H9 (cell line): ENCODE data around the gene SOBP. TPM values are rescaled to one million over a fixed set of nuclear protein-coding genes. Genes with fewer than 3 reads are reported as not detected.
A peak's percentile ranks its signal among the peaks of the same experiment; 100 is the strongest.

Experiments used
- DNase-seq: peaks from one replicate; pipeline ENCODE4 v3.0.0-alpha.2; 2017
- H2AFZ ChIP-seq: one replicate; pipeline ENCODE4 v1.6.1; 2013; ENCODE audit warnings: mild to moderate bottlenecking, low read length, control low read depth, moderate library complexity
- H2AK5ac ChIP-seq: 2 replicates; pipeline ENCODE4 v1.6.1; 2013; ENCODE audit warnings: low read length, control low read depth, mixed read lengths; ENCODE audit not compliant: insufficient read length
- H2BK120ac ChIP-seq: one replicate; pipeline ENCODE4 v1.6.1; 2013; ENCODE audit warnings: low read depth, mild to moderate bottlenecking, low read length, control low read depth, inconsistent platforms; ENCODE audit not compliant: poor library complexity, severe bottlenecking
- H2BK12ac ChIP-seq: 2 replicates; pipeline ENCODE4 v1.6.1; 2013; ENCODE audit warnings: low read length, control low read depth, mixed read lengths, low read depth; ENCODE audit not compliant: insufficient read length
- H2BK15ac ChIP-seq: 2 replicates; pipeline ENCODE4 v1.6.1; 2013; ENCODE audit warnings: low read depth, low read length, control low read depth
- H2BK20ac ChIP-seq: one replicate; pipeline ENCODE4 v1.6.1; 2013; ENCODE audit warnings: low read depth, mild to moderate bottlenecking, low read length, control low read depth, inconsistent platforms; ENCODE audit not compliant: poor library complexity, severe bottlenecking
- H2BK5ac ChIP-seq: 2 replicates; pipeline ENCODE4 v1.6.1; 2013; ENCODE audit warnings: low read length, control low read depth, mixed read lengths; ENCODE audit not compliant: insufficient read length
- H3K14ac ChIP-seq: 2 replicates; pipeline ENCODE4 v1.6.1; 2013; ENCODE audit warnings: low read length, control low read depth; ENCODE audit not compliant: insufficient read depth
- H3K18ac ChIP-seq: 2 replicates; pipeline ENCODE4 v1.6.1; 2013; ENCODE audit warnings: low read depth, mild to moderate bottlenecking, mixed read lengths, low read length, control low read depth; ENCODE audit not compliant: insufficient read length
- H3K23ac ChIP-seq: 2 replicates; pipeline ENCODE4 v1.6.1; 2013; ENCODE audit warnings: low read length, control low read depth, mixed read lengths, low read depth; ENCODE audit not compliant: insufficient read length
- H3K23me2 ChIP-seq: 2 replicates; pipeline ENCODE4 v1.6.1; 2013; ENCODE audit warnings: low read depth, mild to moderate bottlenecking, mixed read lengths, low read length, control low read depth; ENCODE audit not compliant: insufficient read length, poor library complexity, severe bottlenecking
- H3K27ac ChIP-seq: 2 replicates; pipeline ENCODE4 v1.5.1; 2013; ENCODE audit warnings: low read length, control low read depth, mixed read lengths, low read depth; ENCODE audit not compliant: insufficient read length
- H3K27me3 ChIP-seq: 2 replicates; pipeline ENCODE4 v1.6.1; 2013; ENCODE audit warnings: low read length, control low read depth, inconsistent platforms; ENCODE audit not compliant: insufficient read depth
- H3K4ac ChIP-seq: 2 replicates; pipeline ENCODE4 v1.6.1; 2013; ENCODE audit warnings: low read depth, mild to moderate bottlenecking, control low read depth, inconsistent platforms, low read length, moderate library complexity
- H3K4me1 ChIP-seq: 2 replicates; pipeline ENCODE4 v1.6.1; 2013; ENCODE audit warnings: low read length, control low read depth, inconsistent platforms; ENCODE audit not compliant: insufficient read depth
- H3K4me2 ChIP-seq: 2 replicates; pipeline ENCODE4 v1.6.1; 2013; ENCODE audit warnings: low read length, control low read depth, mixed read lengths; ENCODE audit not compliant: insufficient read length, insufficient read depth
- H3K56ac ChIP-seq: 2 replicates; pipeline ENCODE4 v1.6.1; 2013; ENCODE audit warnings: low read depth, mild to moderate bottlenecking, mixed read lengths, low read length, control low read depth; ENCODE audit not compliant: insufficient read length
- H3K79me1 ChIP-seq: 2 replicates; pipeline ENCODE4 v1.6.1; 2013; ENCODE audit warnings: low read depth, mild to moderate bottlenecking, moderate library complexity, low read length, control low read depth, inconsistent platforms; ENCODE audit not compliant: insufficient read depth, poor library complexity, severe bottlenecking
- H3K79me2 ChIP-seq: 2 replicates; pipeline ENCODE4 v1.6.1; 2013; ENCODE audit warnings: low read length, control low read depth, inconsistent platforms; ENCODE audit not compliant: insufficient read depth
- H3K9ac ChIP-seq: 2 replicates; pipeline ENCODE4 v1.6.1; 2013; ENCODE audit warnings: low read length, control low read depth, mixed read lengths; ENCODE audit not compliant: insufficient read length; ENCODE audit errors: extremely low read depth
- H3K9me3 ChIP-seq: one replicate; pipeline ENCODE4 v1.6.1; 2013; ENCODE audit warnings: low read depth, low read length, inconsistent platforms; ENCODE audit not compliant: control insufficient read depth
- H3T11ph ChIP-seq: one replicate; pipeline ENCODE4 v1.6.1; 2013; ENCODE audit warnings: mild to moderate bottlenecking, low read length, control low read depth, inconsistent platforms
- H4K20me1 ChIP-seq: one replicate; pipeline ENCODE4 v1.6.1; 2013; ENCODE audit not compliant: control insufficient read depth, insufficient read length, insufficient read depth
- H4K5ac ChIP-seq: 2 replicates; pipeline ENCODE4 v1.6.1; 2013; ENCODE audit warnings: low read depth, mild to moderate bottlenecking, mixed read lengths, low read length, control low read depth; ENCODE audit not compliant: insufficient read length
- H4K8ac ChIP-seq: replicated peaks from 2 replicates; pipeline ENCODE4 v1.6.1; 2013; ENCODE audit warnings: low read length, control low read depth, mixed read lengths, low read depth; ENCODE audit not compliant: insufficient read length
- H4K91ac ChIP-seq: 2 replicates; pipeline ENCODE4 v1.6.1; 2013; ENCODE audit warnings: low read depth, mild to moderate bottlenecking, moderate library complexity, mixed read lengths, low read length, control low read depth; ENCODE audit not compliant: insufficient read length
- H3K27ac Mint-ChIP-seq, 3 experiments: 2 replicates in 2 of 3; 3 replicates in 1 of 3; pipeline ENCODE4 v1.8.0; 2020 to 2021; ENCODE audit warnings: mixed read lengths in 3 of 3, mild to moderate bottlenecking in 1 of 3, moderate library complexity in 1 of 3
- H3K27me3 Mint-ChIP-seq: 2 replicates; pipeline ENCODE4 v1.8.0; 2021; ENCODE audit warnings: low read depth, mild to moderate bottlenecking, moderate library complexity, mixed read lengths
- H3K36me3 Mint-ChIP-seq, 3 experiments: 2 replicates in 2 of 3; 3 replicates in 1 of 3; pipeline ENCODE4 v1.8.0; 2020 to 2021; ENCODE audit warnings: low read depth in 3 of 3, mixed read lengths in 3 of 3; ENCODE audit not compliant: insufficient read depth in 1 of 3
- H3K4me1 Mint-ChIP-seq, 2 experiments: 2 replicates each; pipeline ENCODE4 v1.8.0; 2020; ENCODE audit warnings: mixed read lengths in 2 of 2
- H3K4me3 Mint-ChIP-seq, 2 experiments: 2 replicates in 1 of 2; 3 replicates in 1 of 2; pipeline ENCODE4 v1.8.0; 2020 to 2021; ENCODE audit warnings: mild to moderate bottlenecking in 2 of 2, mixed read lengths in 2 of 2, moderate library complexity in 1 of 2
- H3K9me3 Mint-ChIP-seq, 2 experiments: 2 replicates in 1 of 2; 3 replicates in 1 of 2; pipeline ENCODE4 v1.8.0; 2020; ENCODE audit warnings: mild to moderate bottlenecking in 2 of 2, mixed read lengths in 2 of 2, moderate library complexity in 1 of 2
- total RNA-seq: library from RNA; stranded (reverse); gene quantifications from 2 replicates; pipeline ENCODE4 v1.2.1, GENCODE V29; 2021
- TF ChIP-seq, protein P1 (sequence below): fragments of 200-600 bp; sonication (generic); conservative IDR thresholded peaks from 3 replicates; pipeline ENCODE4 v1.8.0; 2021; ENCODE audit warnings: antibody characterized with exemption, mild to moderate bottlenecking

The SOBP gene
- total RNA-seq, 1 experiment from 2014 or later = 4.3 TPM

DNA sequence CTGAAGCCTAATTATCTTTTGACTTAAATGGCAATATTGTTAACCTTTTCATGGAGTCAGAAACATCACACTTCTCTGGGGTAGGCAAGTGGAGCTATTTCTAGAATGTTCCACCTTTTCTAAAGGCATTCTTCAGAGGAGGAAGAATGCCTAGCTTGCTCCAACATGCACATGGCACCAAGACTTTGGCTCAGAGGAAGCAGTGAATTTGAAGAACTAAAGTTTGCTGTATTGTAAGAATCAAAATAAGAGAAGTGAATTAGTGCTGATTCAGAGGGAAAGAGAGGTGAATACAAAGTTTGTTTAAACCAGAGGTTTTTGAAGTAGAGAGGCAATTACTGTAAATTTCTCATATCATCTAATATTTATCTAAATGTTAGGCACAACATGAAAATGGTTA is 92.2 kb downstream of the SOBP start:
- peaks cover 11% of the 10 kb centered on the region; the same call in 1 of the 2 replicates for H3K4me1 ChIP-seq
- H3K4ac ChIP-seq = no peak overlapping the region
- H3K23ac ChIP-seq = no peak overlapping the region
- no peak overlapping the region for H4K5ac ChIP-seq
- H2BK20ac ChIP-seq = no peak overlapping the region
- H2BK12ac ChIP-seq = no peak overlapping the region
- H3K23me2 ChIP-seq = no peaks in the 10 kb centered on the region
- H3T11ph ChIP-seq = no peak overlapping the region
- no peak overlapping the region for H3K9ac ChIP-seq
- no peaks in the 10 kb centered on the region for H3K79me2 ChIP-seq
- DNase-seq = no peak
- no peaks in the 10 kb centered on the region for H4K20me1 ChIP-seq
- Mint-ChIP-seq H3K9me3 (no peaks in the 10 kb centered on the region), H3K4me3 (no peak overlapping the region), H3K4me1 (peaks cover 43 to 48% of the 10 kb centered on the region in 2 experiments), H3K27me3 (no peaks in the 10 kb centered on the region), H3K36me3 (0 out of 7 replicates have a peak, but pooled peaks cover 0 to 3% (median 0%) of the 10 kb centered on the region in 3 experiments), H3K27ac (0 out of 7 replicates have a peak overlapping the region, but pooled peaks of 1 of the 3 experiments have one; percentile 25)
- no peak overlapping the region for H2AK5ac ChIP-seq
- no peak overlapping the region for H3K14ac ChIP-seq
- H4K91ac ChIP-seq = no peak overlapping the region
- H4K8ac ChIP-seq = no peak overlapping the region
- no peak overlapping the region for H3K56ac ChIP-seq
- no peak overlapping the region for H3K18ac ChIP-seq
- H2BK120ac ChIP-seq = no peak overlapping the region
- no peaks in the 10 kb centered on the region for H3K9me3 ChIP-seq
- TF ChIP-seq, protein P1, sequence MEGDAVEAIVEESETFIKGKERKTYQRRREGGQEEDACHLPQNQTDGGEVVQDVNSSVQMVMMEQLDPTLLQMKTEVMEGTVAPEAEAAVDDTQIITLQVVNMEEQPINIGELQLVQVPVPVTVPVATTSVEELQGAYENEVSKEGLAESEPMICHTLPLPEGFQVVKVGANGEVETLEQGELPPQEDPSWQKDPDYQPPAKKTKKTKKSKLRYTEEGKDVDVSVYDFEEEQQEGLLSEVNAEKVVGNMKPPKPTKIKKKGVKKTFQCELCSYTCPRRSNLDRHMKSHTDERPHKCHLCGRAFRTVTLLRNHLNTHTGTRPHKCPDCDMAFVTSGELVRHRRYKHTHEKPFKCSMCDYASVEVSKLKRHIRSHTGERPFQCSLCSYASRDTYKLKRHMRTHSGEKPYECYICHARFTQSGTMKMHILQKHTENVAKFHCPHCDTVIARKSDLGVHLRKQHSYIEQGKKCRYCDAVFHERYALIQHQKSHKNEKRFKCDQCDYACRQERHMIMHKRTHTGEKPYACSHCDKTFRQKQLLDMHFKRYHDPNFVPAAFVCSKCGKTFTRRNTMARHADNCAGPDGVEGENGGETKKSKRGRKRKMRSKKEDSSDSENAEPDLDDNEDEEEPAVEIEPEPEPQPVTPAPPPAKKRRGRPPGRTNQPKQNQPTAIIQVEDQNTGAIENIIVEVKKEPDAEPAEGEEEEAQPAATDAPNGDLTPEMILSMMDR = no peak
- H2BK5ac ChIP-seq = no peak overlapping the region
- no peaks in the 10 kb centered on the region for H3K27me3 ChIP-seq
- no peak overlapping the region for H3K4me2 ChIP-seq
- H3K79me1 ChIP-seq = no peaks in the 10 kb centered on the region
- H2AFZ ChIP-seq = no peak overlapping the region
- H2BK15ac ChIP-seq = no peak overlapping the region
- no peak overlapping the region for H3K27ac ChIP-seq
